ENCODE measurements around the gene BBS4.

DNA sequence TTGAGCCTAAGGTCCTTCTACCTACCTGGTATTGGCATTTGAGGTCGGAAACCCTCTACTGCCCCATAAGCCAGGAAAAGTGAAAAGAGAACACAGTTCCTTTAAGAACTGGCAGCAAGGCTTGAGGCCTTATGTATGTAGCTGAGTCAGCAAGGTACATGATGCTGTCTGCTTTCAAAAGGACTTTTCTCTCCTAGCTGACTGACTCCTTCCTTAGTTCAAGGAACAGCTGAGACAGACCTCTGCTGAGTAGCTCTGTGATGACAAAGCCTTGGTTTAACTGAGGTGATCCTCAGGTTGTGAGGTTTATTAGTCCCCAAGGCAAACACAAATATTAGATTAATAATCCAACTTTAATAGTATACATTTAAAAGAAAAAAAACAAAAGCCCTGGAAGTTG lies 51.7 kb downstream of the BBS4 start:
- TF ChIP-seq, protein P1, sequence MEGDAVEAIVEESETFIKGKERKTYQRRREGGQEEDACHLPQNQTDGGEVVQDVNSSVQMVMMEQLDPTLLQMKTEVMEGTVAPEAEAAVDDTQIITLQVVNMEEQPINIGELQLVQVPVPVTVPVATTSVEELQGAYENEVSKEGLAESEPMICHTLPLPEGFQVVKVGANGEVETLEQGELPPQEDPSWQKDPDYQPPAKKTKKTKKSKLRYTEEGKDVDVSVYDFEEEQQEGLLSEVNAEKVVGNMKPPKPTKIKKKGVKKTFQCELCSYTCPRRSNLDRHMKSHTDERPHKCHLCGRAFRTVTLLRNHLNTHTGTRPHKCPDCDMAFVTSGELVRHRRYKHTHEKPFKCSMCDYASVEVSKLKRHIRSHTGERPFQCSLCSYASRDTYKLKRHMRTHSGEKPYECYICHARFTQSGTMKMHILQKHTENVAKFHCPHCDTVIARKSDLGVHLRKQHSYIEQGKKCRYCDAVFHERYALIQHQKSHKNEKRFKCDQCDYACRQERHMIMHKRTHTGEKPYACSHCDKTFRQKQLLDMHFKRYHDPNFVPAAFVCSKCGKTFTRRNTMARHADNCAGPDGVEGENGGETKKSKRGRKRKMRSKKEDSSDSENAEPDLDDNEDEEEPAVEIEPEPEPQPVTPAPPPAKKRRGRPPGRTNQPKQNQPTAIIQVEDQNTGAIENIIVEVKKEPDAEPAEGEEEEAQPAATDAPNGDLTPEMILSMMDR (IDR thresholded peaks at IDR 0.05) = no peak
- no peak for TF ChIP-seq POLR2A (IDR thresholded peaks at IDR 0.05; ENCODE audit: low read depth)

Data from esophagus muscularis mucosa (tissue), 3 donors.